Duodenal mucosa (tissue), 2 donors: ENCODE data around the gene PDSS2.

Experiments
- H3K27ac ChIP-seq: one replicate; pipeline ENCODE4 v1.7.0; 2013; ENCODE audit warnings: low read depth, low read length
- H3K27me3 ChIP-seq, 2 donors: one replicate each; pipeline ENCODE4 v1.7.0; 2013; ENCODE audit warnings: low read length in 2 of 2, control low read depth in 1 of 2; ENCODE audit not compliant: insufficient read depth in 2 of 2, control insufficient read depth in 1 of 2
- H3K36me3 ChIP-seq, 2 donors: one replicate each; pipeline ENCODE4 v1.7.0; 2013; ENCODE audit warnings: low read length in 2 of 2, control low read depth in 1 of 2; ENCODE audit not compliant: insufficient read depth in 2 of 2, control insufficient read depth in 1 of 2
- H3K4me1 ChIP-seq, 2 donors: one replicate each; pipeline ENCODE4 v1.7.0; 2013; ENCODE audit warnings: low read length in 2 of 2, control low read depth in 1 of 2; ENCODE audit not compliant: insufficient read depth in 2 of 2, control insufficient read depth in 1 of 2
- H3K4me3 ChIP-seq, 2 donors: one replicate each; pipeline ENCODE4 v1.7.0; 2013; ENCODE audit warnings: low read length in 2 of 2, low read depth in 1 of 2
- H3K9ac ChIP-seq, 2 donors: one replicate each; pipeline ENCODE4 v1.7.0; 2013; ENCODE audit warnings: low read length in 2 of 2, low read depth in 1 of 2
- H3K9me3 ChIP-seq, 2 donors: one replicate each; pipeline ENCODE4 v1.7.0; 2013; ENCODE audit warnings: low read length in 2 of 2, control low read depth in 1 of 2; ENCODE audit not compliant: control insufficient read depth in 1 of 2

Gene PDSS2

DNA sequence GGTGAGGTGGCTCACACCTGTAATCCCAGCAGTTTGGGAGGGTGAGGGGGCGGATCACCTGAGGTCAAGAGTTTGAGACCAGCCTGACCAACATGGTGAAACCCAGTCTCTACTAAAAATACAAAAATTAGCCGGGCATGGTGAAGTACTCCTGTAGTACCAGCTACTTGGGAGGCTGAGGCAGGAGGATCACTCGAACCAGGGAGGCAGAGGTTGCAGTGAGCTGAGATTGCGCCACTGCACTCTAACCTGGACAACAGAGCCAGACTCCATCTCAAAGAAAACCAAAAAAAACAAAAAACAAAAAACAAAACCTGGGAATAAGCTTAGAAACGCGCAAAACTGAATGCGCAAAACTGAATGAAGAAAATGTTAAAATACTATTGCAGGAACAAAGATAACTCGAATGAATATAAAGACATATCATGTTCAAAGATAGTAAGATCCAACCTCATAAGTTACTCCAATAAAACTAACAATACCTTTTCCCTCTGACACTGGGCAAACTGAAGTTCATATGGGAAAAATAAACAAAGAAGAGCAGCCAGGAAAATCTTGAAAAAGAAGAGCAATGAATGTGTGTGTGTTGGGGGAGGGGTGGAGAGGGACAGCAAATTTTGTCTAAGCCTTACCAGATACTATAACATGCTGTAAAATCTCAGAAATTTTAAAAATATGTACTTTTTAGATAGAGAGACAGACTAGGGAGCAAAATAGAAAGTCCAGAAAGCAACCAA is 243.0 kb downstream of the PDSS2 start:
- H3K9me3 ChIP-seq, result no peaks in the 10 kb centered on the region
- H3K4me3 ChIP-seq, result no peak overlapping the region
- H3K27ac ChIP-seq, result no peak overlapping the region
- no peak overlapping the region for H3K9ac ChIP-seq
- no peaks in the 10 kb centered on the region for H3K27me3 ChIP-seq
- H3K36me3 ChIP-seq, result no peaks in the 10 kb centered on the region
- no peaks in the 10 kb centered on the region for H3K4me1 ChIP-seq

DNA sequence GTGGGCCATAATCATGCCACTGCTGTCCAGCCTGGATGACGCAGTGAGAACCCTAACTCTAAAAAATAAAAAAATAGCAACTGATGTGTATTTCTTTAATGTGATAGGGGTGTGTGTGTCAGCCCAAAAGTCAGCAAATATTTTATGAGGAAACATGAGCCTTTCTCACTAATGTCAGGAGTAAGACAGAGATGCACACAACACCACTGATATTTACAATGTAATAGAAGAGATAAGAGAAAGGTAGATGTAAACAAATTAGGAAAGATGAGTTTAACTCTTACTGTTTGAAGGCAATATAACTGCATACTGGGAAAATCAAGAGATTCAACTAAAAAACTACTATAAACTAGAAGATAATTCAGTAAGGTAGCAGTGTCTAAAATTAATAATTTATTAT is 244.0 kb downstream of the PDSS2 start:
- Histone ChIP-seq H3K9me3 (no peaks in the 10 kb centered on the region), H3K27ac (no peak overlapping the region), H3K4me3 (no peak overlapping the region), H3K4me1 (no peaks in the 10 kb centered on the region), H3K36me3 (no peaks in the 10 kb centered on the region), H3K27me3 (no peaks in the 10 kb centered on the region), H3K9ac (no peak overlapping the region)

- H3K27me3 ChIP-seq, result no peaks in the 10 kb centered on the region
- H3K4me1 ChIP-seq, result no peaks in the 10 kb centered on the region
- H3K36me3 ChIP-seq, result no peaks in the 10 kb centered on the region
- no peaks in the 10 kb centered on the region for H3K9me3 ChIP-seq
- H3K4me3 ChIP-seq, result no peak overlapping the region
- H3K27ac ChIP-seq, result no peak overlapping the region
- no peak overlapping the region for H3K9ac ChIP-seq
Measured at GRCh38 chr6:107214655-107215054, 244.7 kb downstream of the PDSS2 start.

DNA sequence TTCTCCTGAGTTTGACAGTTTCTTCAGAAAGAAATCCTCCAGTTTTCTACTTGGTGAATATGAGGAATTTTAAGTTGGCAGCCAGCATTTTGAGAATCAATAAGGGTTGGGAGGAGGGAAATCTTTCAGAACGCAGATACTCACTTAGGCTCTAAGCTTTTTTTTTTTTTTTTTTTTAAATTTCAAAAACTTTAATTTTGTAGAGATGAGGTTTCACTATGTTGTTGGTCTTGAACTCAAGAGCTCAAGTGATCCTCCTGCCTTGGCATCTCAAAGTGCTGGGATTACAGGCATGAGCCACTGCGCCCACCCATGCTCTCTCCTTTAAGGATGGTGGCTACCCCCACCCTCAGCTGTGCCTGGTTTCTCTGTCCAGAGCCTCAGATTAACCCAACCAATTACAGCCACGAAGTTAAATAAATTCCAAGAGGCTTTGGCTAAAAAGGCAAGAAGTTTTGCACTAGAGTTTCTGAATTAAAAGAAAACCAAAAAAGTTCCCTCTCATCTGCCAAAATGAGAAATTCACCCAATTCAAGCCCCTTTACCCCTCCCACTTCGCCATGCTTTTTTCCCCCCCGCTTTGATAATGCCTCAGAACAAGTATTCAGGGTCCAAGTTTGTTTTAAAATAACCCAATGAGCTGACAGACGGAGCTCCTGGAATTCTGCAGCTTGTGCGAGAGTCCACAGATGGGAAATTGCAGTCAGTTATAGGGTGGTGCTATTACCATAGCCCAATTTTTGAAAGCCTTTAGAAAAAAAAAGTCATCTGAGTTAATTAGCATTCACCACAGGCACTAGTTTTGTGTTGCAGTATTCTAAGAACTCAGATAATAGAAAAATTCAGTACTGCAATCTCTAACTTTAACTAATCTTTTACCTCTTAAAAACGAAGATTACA is 249.7 kb downstream of the PDSS2 start:
- Histone ChIP-seq H3K4me1 (no peaks in the 10 kb centered on the region), H3K4me3 (no peak overlapping the region)

GRCh38 chr6:107207251-107207873 is 252.0 kb downstream of the PDSS2 start:
- Histone ChIP-seq H3K27ac (no peak overlapping the region), H3K27me3 (no peaks in the 10 kb centered on the region), H3K9ac (no peak overlapping the region), H3K4me1 (no peaks in the 10 kb centered on the region), H3K9me3 (peaks cover 0 to 6% of the 10 kb centered on the region in 2 donors), H3K36me3 (no peaks in the 10 kb centered on the region), H3K4me3 (no peak overlapping the region)

More for the DNA sequence above, 249.7 kb downstream of the PDSS2 start:
- H3K9ac ChIP-seq, result no peak overlapping the region
- no peaks in the 10 kb centered on the region for H3K9me3 ChIP-seq
- H3K27me3 ChIP-seq, result no peaks in the 10 kb centered on the region
- H3K36me3 ChIP-seq, result no peaks in the 10 kb centered on the region
- no peak overlapping the region for H3K27ac ChIP-seq

- Histone ChIP-seq H3K4me3 (no peak overlapping the region), H3K9me3 (peaks cover 0 to 6% of the 10 kb centered on the region in 2 donors), H3K4me1 (no peaks in the 10 kb centered on the region), H3K27ac (no peak overlapping the region), H3K36me3 (no peaks in the 10 kb centered on the region), H3K9ac (no peak overlapping the region), H3K27me3 (no peaks in the 10 kb centered on the region)
Measured at GRCh38 chr6:107205058-107205998, 254.0 kb downstream of the PDSS2 start.

DNA sequence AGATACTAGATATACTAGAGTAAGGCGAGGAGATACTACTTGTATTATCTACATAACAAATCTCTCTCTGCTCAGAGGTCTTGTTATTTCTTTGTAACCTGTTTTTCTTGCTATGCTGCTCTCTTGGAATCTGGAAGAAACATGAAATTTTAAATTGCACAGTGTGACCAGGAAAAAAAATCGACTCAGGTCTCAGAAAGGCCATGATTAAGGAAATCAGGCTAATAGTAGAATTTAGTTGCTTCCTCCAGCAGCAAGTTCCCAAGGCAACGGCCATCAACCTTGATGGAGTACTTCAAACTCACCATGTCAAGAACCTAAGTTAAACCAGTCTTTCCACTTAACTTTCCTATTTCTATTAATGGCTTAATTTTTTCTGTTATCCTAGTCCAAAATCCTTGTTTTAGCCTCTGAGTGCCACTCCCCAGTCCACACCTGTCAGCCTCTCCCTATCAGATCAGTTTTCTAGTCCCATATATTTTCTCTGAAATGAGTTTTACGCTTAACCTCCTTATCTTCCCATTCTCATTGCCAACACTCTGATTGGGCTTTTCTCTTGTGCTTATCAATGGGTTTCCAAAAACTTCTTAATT is 256.4 kb downstream of the PDSS2 start:
- Histone ChIP-seq H3K36me3 (no peaks in the 10 kb centered on the region), H3K9ac (no peak overlapping the region), H3K4me3 (no peak overlapping the region), H3K4me1 (no peaks in the 10 kb centered on the region), H3K27ac (no peak overlapping the region), H3K9me3 (peaks cover 0 to 6% of the 10 kb centered on the region in 2 donors), H3K27me3 (no peaks in the 10 kb centered on the region)

DNA sequence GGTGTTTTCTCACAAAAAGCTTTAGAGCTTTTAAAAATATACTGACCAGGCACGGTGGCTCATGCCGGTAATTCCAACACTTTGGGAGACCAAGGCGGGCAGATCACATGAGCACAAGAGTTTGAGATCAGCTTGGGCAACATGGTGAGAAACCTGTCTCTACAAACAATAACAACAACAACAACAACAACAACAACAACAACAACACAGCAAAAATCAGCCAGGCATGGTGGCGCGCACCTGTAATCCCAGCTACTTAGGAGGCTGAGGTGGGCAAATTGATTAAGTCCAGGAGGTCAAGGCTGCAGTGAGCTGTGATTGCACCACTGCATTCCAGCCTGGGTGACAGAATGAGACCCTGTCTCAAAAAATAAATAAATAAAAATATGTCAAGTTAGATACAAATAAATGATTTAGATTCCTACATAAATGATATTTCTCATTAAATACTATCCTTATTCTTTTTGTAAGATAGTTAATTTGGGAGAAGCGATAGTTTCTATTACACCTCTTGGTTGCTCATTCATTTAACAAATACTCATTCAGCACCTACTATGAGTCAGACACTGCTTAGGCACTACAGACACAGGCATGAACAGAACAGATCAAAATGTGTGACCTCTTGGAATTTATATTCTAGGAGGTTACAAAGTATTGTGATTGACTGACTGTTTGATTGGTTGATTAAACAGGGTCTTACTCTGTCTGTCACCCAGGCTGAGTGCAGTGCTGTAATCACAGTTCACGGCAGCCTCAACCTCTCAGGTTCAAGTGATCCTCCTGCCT is 260.5 kb downstream of the PDSS2 start:
- H3K27ac ChIP-seq, result no peak overlapping the region
- no peaks in the 10 kb centered on the region for H3K9me3 ChIP-seq
- peaks cover 0 to 3% of the 10 kb centered on the region in 2 donors for H3K36me3 ChIP-seq
- no peak overlapping the region for H3K9ac ChIP-seq
- no peak overlapping the region for H3K4me3 ChIP-seq
- H3K27me3 ChIP-seq, result no peaks in the 10 kb centered on the region
- no peaks in the 10 kb centered on the region for H3K4me1 ChIP-seq

GRCh38 chr6:107196152-107196551 is 263.2 kb downstream of the PDSS2 start:
- no peak overlapping the region for H3K9ac ChIP-seq
- H3K4me3 ChIP-seq, result no peak overlapping the region
- peaks cover 0 to 3% of the 10 kb centered on the region in 2 donors for H3K36me3 ChIP-seq
- no peaks in the 10 kb centered on the region for H3K27me3 ChIP-seq
- H3K9me3 ChIP-seq, result no peaks in the 10 kb centered on the region
- no peaks in the 10 kb centered on the region for H3K4me1 ChIP-seq
- H3K27ac ChIP-seq, result no peak overlapping the region
